SK-MEL-5 (cell line): Measurements from ENCODE around the gene SLC36A2. TPM values are rescaled to one million over a fixed set of nuclear protein-coding genes. Genes with fewer than 3 reads are reported as not detected.
"Not testable (repeated sequence)": the region's sequence is repeated elsewhere in the genome, so short reads cannot be mapped to it uniquely, and the experiment has no call there.

ENCODE experiments used
- DNase-seq: peaks from one replicate; pipeline ENCODE4 v3.0.0-alpha.2; 2016; ENCODE audit warnings: low read depth, low spot score
- in situ Hi-C: cut with HindIII; loops from 2 replicates; pipeline ENCODE4 v1.10.0; 2016; ENCODE audit warnings: low sequenced_read_pairs, high pct_unique_total_duplicates, low pct_unique_long_range_greater_than_20kb
- total RNA-seq: library from RNA; depleted of rRNA; stranded (reverse); fragments of >200 nt; shearing (Covaris generic); gene quantifications from 2 replicates; pipeline ENCODE4 v1.2.3, GENCODE V29; 2014

The SLC36A2 gene
- total RNA-seq, 1 experiment from 2014 or later = not detected

- DNase-seq = no peak
- in situ Hi-C loops = no loop called here
These were observed 7.4 kb downstream of the SLC36A2 start for GRCh38 chr5:151340004-151340403.

DNA sequence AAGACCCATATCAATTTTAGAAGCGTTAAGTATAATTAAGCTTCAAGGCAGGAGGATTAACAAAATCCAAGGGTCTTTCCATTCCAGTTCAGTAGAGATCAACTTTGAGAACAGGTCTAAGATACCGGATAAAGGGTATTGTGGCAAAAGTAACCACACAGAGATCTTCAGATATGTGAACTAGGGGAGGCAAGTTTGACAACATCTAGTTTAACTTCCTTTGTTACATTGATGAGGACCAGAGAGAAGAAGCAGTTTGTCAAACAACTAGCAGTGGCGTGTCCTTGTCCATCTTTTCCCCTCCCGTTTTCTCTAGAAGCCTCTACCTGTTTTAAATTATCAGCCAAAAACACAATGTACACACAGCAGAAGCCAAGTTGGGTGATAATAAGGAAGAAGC is 8.6 kb downstream of the SLC36A2 start:
- DNase-seq = no peak
- in situ Hi-C loops = no loop called here

- no peak for DNase-seq
- in situ Hi-C loops = no loop called here
These were observed 14.5 kb downstream of the SLC36A2 start for GRCh38 chr5:151332857-151333256.

DNA sequence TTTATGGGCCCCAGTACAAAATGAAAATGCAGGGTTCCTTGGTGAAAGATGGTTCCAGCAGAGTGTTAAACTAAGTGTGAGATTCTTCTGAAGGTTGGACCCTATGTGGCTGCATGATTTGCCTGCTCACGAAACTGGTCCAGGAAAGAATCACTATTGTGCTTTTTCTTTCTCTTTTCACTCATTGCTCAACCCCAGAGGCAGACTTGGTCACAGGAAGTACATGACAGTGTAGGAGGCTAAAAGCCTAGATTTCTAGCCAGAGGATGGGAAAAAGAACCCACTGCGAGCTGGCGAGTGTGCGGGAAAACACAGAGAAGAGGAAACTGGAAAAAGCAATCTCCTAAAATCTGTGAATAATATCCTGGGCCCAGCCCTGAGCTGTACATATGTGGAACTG is 18.6 kb downstream of the SLC36A2 start:
- DNase-seq = no peak
- in situ Hi-C loops = no loop called here

- in situ Hi-C loops = no loop called here
- no peak for DNase-seq
These were observed 19.8 kb downstream of the SLC36A2 start for GRCh38 chr5:151327585-151327984.

DNA sequence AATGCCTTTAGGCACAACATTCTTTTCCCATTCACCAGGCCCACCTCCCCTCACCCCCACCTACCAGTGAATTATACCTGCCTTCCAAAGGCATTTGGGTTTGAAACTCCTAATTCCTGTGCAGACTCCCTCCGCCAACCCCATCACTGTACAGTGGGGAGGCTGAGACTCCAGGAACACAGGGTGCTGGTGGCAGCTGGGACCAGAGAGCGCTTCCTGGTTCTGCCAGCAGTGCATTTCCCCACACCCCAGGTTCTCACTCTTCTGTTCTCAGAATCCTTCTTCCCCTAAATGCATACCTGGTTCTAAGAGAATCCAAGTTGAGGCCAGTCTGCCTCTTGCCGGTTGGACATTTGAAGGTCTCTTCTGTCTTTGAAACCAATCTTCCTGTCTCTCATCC is 21.1 kb downstream of the SLC36A2 start:
- DNase-seq = no peak
- in situ Hi-C loops = no loop called here

DNA sequence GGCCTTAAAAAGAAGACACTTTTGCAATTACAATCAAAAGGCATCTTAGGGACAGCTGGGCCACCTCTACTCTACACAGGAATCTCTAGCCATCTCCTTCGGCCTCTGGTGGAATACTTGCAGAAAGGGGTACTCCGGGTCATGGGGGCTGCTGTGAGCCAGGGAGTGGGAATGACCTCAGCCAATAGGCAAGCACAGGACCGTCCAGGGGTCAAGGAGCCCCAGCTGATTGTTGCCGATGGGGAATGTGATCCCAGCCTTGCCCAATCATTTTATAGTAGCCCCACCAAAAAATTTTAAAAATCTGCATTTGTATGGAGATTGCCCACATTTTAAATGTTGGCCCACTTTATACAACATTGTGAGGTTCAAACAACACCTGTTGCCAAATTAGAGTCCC is 26.9 kb downstream of the SLC36A2 start:
- in situ Hi-C loops = no loop called here
- DNase-seq = no peak

DNA sequence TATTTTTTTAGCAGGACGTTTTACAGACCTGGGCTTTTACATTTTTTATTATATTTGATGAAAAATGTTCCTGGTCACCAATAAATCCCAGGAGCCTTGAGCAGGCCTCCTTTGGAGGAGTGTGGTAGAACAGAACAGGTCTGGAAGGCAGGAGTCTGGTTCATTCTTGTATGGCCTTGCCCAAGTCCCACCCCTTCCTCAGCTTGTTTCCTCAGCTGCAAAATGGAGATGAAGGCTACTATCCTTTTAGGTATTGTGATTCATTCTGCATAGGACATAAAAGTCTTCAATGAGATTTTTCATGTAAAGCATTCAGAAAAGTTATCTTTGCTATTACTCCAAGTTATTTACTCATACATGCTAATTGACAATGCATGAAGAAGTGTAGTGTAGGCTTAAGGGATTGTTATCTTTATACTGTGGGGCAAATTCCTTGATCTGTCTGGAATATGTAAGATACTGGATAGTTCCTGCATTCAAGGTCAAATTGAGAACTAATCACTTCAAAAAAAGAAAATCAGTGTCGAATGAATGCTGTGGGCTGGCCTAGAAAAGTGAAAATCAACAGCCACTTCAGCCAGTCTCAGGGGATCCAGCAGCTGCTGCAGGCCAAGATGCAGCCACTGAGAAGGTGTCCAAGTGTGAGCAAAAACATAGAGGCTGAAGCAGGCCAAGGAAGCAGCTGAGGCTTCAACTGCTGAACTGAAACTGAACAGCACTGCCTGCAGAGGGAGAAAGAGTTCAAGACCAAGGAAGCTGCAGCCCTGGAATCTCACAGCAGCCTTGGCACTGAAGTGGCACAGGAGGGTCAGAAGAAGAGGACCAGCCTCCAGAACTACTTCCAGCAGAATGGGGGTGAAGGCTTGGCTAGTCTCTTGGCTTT is 28.3 kb downstream of the SLC36A2 start:
- in situ Hi-C loops = no loop called here
- DNase-seq = peak; percentile 56

GRCh38 chr5:151317871-151318270 is 29.5 kb downstream of the SLC36A2 start:
- in situ Hi-C loops = no loop called here
- no peak for DNase-seq

DNA sequence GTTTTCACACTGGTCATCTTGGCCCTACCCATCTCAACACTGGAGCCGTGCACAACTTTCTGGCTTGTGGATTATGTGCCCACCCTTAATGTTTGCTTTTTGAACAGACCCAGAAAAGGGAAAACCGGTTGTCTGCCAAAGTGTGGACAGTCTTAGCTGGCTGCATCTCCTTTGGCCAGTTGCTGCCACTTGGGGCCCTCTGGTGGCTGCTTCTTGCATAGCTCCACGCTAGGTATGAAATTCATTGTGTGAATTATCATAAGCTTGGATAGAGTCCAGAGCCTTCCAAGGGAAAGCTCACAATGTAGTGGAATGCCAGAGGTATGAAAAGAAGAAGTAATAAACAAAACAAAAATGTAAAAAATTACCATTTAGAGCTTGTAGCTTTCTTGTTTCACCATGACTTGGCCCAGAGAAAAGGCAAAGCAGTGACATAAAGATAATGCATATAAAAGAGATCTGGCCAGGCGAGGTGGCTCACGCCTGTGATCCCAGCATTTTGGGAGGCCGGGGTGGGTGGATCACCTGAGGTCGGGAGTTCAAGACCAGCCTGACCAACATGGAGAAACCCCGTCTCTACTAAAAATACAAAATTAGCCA is 31.3 kb downstream of the SLC36A2 start:
- in situ Hi-C loops = no loop called here
- peak; percentile 80 for DNase-seq

DNA sequence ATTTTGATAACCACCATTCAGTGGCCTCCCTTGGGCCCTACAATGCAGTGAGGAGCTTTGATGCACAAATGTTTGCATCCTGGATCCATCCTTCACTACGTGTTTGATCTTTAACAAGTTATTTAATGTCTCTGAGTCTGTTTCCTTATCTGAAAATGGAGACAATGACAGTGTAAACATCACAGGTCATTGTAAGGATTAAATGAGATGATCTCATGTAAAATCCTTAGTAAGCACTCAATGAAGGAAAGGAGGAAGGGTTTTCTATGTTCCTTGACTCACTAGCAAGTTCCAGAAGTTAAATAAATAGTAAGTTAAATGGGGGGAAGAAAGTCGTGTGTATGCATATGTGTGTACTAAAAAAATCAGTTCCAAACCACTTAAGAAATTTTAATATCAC is 34.0 kb downstream of the SLC36A2 start:
- no peak for DNase-seq
- in situ Hi-C loops = no loop called here

GRCh38 chr5:151312756-151313324 is 34.5 kb downstream of the SLC36A2 start:
- peak; percentile 3 for DNase-seq
- in situ Hi-C loops = no loop called here

DNA sequence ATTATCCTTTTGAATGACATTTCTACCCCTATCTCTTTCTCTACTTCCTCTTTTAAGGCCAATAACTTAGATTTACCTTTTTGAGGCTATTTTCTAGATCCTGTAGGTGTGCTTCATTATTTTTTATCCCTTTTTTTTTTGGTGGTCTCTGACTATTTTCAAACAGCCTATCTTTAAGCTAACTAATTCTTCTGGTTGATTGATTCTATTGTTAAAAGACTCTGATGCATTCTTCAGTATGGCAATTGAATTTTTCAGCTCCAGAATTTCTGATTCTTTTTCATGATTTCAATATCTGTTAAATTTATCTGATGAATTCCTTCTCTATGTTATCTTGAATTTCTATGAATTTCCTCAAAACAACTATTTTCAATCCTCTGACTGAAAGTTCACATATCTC is 36.4 kb downstream of the SLC36A2 start:
- in situ Hi-C loops = no loop called here

DNA sequence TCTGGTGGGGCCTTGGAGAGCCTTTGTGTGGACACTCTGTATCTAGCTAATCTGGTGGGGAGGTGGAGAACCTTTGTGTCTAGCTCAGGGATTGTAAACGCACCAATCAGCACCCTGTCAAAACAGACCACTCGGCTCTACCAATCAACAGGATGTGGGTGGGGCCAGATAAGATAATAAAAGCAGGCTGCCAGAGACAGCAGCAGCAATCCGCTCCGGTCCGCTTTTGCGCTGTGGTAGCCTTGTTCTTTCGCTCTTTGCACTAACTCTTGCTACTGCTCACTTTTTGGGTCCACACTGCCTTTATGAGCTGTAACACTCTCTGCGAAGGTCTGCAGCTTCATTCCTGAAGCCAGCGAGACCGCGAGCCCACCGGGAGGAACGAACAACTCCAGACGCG is 37.5 kb downstream of the SLC36A2 start:
- in situ Hi-C loops, DNase-seq: not testable (repeated sequence)

More for the DNA sequence above, 36.4 kb downstream of the SLC36A2 start:
- no peak for DNase-seq

GRCh38 chr5:151309266-151309665 is 38.1 kb downstream of the SLC36A2 start:
- DNase-seq, in situ Hi-C loops: not testable (repeated sequence)

DNA sequence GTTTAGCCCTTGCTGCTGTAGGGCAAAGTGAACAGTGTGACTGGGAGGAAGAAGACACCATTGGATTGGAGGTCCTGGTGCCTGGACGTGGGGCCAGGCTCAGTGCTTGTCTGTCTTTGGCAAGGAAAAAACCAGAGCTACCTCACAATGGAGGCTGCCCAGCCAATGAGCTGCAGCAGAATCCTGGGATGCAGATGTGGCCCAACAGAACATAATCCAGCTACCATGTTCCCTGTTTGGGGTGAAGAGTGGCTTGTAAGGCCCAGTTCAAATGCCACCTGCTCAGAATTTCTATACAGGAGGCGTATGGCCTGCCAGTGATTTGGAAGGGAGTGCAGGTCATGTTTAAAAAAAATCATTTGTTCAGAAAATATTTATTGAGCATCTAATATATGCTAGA is 43.7 kb downstream of the SLC36A2 start, which contains the start of gene SLC36A3:
SLC36A3 (minus strand) TSS at position 101 of the 400 bp plus-strand sequence. CDS start 412 bp downstream, outside the sequence.
- no peak for DNase-seq
- in situ Hi-C loops = no loop called here

DNA sequence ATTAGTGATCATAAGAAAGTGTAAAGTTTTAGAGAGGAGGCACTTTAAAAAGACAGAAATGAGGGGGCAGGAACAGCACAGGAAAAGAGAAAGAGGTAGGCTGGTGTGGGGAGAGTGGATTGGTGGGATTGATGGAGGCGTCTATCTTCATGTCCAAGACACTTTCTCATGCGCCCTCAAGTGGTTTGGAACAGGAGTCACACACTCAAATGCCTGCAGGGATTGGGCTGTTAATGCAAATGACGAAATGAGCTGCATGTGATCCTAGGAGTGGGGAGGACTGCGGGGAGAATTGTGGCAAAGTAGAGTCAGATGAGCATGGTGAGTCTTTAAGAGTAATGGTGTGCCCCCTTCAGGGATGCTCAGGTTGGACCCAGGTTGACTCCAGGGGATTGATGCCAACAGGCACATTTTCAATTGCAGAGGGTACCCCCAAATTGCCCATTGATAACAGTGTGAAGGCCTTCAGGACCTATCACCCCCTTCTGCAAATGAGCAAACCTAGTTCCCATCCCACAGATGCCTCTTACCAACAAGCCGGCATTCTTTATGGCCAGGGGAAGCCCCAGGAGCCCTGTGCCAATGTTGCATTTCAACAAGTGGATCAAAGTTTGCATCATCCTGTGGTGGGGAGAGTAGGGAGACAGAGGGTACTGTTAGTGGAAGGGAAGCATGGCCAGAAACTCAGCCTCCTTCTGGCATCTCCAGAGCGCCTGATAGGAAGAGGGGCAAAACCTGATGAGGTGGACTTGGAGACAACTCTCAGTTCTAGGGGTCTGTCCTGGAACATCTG is 49.1 kb downstream of the SLC36A2 start:
- in situ Hi-C loops = no loop called here
- DNase-seq = peak; percentile 91

DNA sequence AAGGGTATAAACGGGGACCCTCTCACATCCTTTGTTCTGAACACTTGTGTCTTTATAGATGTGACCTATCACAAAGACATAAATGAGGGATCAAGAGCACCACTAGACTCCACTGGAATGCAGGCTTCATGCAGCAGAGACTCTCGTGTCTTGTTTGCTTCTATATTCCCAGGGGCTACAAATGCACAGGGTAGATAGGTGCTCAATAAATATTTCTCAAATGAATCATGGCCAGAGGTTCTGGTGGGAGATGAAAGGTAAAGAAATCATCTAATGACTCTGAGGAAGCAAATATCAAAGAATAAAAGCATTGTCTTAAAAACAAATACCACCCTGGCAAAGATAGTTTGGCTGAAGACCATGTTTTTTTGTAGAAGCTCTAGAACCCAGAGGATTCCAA is 50.4 kb downstream of the SLC36A2 start:
- in situ Hi-C loops = no loop called here
- no peak for DNase-seq
